GM20000 (cell line): ENCODE measurements around the gene RPL18.

ENCODE experiments used
- DNase-seq: peaks from one replicate; pipeline ENCODE4 v3.0.0; 2012; ENCODE audit warnings: low spot score
- CTCF ChIP-seq: IDR thresholded peaks from 2 replicates; pipeline ENCODE4 v1.5.1; 2012; ENCODE audit warnings: mild to moderate bottlenecking, control low read depth; ENCODE audit errors: extremely low read depth, missing control alignments

RPL18 gene

GRCh38 chr19:48618916-48619691, at the start of gene RPL18, which contains the start of gene SPHK2:
Gene RPL18 (minus strand): TSS chr19:48619178. CDS start chr19:48619143, 35 bp downstream.
Gene SPHK2 (plus strand): TSS chr19:48619506. CDS start chr19:48620515, 1,009 bp downstream.
- peak; percentile 98 for DNase-seq
- TF ChIP-seq CTCF = no peak

GRCh38 chr19:48668761-48669160, 49.8 kb upstream of the RPL18 start:
- DNase-seq = no peak
- TF ChIP-seq CTCF = no peak

- no peak for TF ChIP-seq CTCF
- DNase-seq = no peak
Observed at GRCh38 chr19:48668332-48668731, 49.4 kb upstream of the RPL18 start.

GRCh38 chr19:48665786-48666185, 46.8 kb upstream of the RPL18 start:
- no peak for TF ChIP-seq CTCF
- no peak for DNase-seq

- no peak for TF ChIP-seq CTCF
- no peak for DNase-seq
Observed at GRCh38 chr19:48664476-48664875, 45.5 kb upstream of the RPL18 start.

- TF ChIP-seq CTCF = no peak
- no peak for DNase-seq
Observed at GRCh38 chr19:48663667-48664066, 44.7 kb upstream of the RPL18 start.

GRCh38 chr19:48661711-48662090, 42.7 kb upstream of the RPL18 start:
- no peak for DNase-seq
- no peak for TF ChIP-seq CTCF
